HG03439 (cell line): ENCODE results near the gene TMPRSS7.

Experiments used
- ATAC-seq: cut with Tn5 transposase; IDR thresholded peaks from one replicate; pipeline ENCODE4 v1.9.1; 2021; ENCODE audit warnings: mild to moderate bottlenecking, moderate library complexity; ENCODE audit not compliant: unreplicated experiment

TMPRSS7 gene

GRCh38 chr3:112124907-112125607 is 90.5 kb downstream of the TMPRSS7 start:
- ATAC-seq = no peak

GRCh38 chr3:112126511-112126911 is 92.0 kb downstream of the TMPRSS7 start:
- no peak for ATAC-seq

- no peak for ATAC-seq
Observed at GRCh38 chr3:112127522-112128494, 93.3 kb downstream of the TMPRSS7 start.

- ATAC-seq = no peak
Observed at GRCh38 chr3:112128843-112129727, 94.5 kb downstream of the TMPRSS7 start.

GRCh38 chr3:112129925-112130637 is 95.5 kb downstream of the TMPRSS7 start:
- ATAC-seq = no peak

GRCh38 chr3:112130638-112130993 is 96.1 kb downstream of the TMPRSS7 start:
- ATAC-seq = no peak
